NB4 (cell line): ENCODE results near the gene SRRM2.

ENCODE experiments used
- CTCF ChIP-seq: IDR thresholded peaks from one replicate; pipeline ENCODE4 v1.5.1; 2012; ENCODE audit warnings: low read depth, low read length
- TF ChIP-seq, protein P1 (sequence below): IDR thresholded peaks from 2 replicates; pipeline ENCODE4 v1.6.1; 2011; ENCODE audit warnings: low read depth, low read length

GRCh38 chr16:2704983-2705275, 47.5 kb upstream of the SRRM2 start:
- no peak for TF ChIP-seq CTCF
- TF ChIP-seq, protein P1, sequence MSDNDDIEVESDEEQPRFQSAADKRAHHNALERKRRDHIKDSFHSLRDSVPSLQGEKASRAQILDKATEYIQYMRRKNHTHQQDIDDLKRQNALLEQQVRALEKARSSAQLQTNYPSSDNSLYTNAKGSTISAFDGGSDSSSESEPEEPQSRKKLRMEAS = no peak
